ENCODE measurements around the gene CCL15. TPM values are rescaled to one million over a fixed set of nuclear protein-coding genes. Genes with fewer than 3 reads are reported as not detected.
"Not testable (repeated sequence)": the region's sequence is repeated elsewhere in the genome, so short reads cannot be mapped to it uniquely, and the experiment has no call there.

The CCL15 gene
- total RNA-seq, 4 donors from 2014 or later: 4.6 TPM; not detected in 3

DNA sequence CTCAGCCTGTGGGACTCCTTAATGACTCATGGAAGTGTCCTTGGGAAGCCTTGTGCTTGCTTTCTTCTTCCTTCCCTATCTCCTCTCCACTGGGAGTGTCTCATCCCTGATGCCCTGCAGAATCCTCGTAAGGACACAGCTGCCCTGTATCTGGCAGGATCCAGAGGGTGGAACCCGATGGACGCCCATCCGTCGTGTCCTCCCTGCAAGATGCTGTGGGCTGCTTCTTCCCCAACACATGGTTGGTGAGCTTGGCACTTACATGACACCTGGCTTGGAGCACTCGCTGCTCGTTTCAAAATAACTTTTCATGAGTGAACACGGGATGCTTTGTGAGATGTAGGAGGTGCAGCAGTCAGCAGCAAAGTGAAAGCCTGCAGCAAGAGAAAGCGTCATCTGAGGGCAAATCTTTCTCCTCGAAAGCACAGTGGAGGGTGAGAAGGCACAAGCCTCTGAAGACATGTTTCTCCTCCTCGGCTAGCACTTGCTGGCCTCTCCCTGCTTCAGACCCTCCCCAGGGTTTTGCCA, 3.3 kb downstream of the CCL15 start:
- TF ChIP-seq, protein P1, sequence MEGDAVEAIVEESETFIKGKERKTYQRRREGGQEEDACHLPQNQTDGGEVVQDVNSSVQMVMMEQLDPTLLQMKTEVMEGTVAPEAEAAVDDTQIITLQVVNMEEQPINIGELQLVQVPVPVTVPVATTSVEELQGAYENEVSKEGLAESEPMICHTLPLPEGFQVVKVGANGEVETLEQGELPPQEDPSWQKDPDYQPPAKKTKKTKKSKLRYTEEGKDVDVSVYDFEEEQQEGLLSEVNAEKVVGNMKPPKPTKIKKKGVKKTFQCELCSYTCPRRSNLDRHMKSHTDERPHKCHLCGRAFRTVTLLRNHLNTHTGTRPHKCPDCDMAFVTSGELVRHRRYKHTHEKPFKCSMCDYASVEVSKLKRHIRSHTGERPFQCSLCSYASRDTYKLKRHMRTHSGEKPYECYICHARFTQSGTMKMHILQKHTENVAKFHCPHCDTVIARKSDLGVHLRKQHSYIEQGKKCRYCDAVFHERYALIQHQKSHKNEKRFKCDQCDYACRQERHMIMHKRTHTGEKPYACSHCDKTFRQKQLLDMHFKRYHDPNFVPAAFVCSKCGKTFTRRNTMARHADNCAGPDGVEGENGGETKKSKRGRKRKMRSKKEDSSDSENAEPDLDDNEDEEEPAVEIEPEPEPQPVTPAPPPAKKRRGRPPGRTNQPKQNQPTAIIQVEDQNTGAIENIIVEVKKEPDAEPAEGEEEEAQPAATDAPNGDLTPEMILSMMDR (IDR thresholded peaks at IDR 0.05): no peak
- no peak for ATAC-seq (ENCODE audit: low FRiP score)
- DNase-seq (ENCODE audit: low spot score): no peak

GRCh38 chr17:35995346-35995745, 6.0 kb downstream of the CCL15 start:
- DNase-seq (ENCODE audit: low spot score); ATAC-seq (ENCODE audit: low FRiP score): not testable (repeated sequence)

- ATAC-seq (ENCODE audit: low FRiP score): no peak
- no peak for DNase-seq (ENCODE audit: low spot score)
- TF ChIP-seq, protein P1 (IDR thresholded peaks at IDR 0.05): no peak
These were observed 10.3 kb downstream of the CCL15 start for GRCh38 chr17:35991075-35991474.

GRCh38 chr17:35988164-35988563, 13.2 kb downstream of the CCL15 start:
- no peak for ATAC-seq (ENCODE audit: low FRiP score)

DNA sequence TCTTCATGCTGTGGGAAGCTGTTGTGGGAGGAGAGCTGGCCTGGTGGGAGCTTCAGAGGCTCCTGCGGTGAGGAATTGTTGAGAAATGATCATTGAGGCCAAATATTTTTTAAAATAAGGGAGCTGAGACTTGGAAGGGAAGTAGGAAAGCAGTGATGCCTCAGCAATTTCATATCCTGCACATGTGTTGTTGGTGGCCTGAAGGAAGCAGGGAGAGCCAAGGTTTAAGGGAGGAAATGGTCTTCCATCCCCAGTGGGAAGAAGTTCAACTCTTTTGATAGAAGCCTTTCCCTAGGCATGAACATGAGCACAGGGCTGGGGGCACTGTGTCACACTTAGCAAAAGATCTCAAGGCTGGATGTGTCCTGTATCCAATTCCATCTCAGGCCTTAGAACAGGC, 14.7 kb downstream of the CCL15 start, which contains the start of gene CCL14:
Gene CCL14, minus strand, starts transcription at position 87 of the 400 bp plus-strand sequence. Its CDS starts 80 bp downstream, at position 7.
- DNase-seq (ENCODE audit: low spot score) (no peak), ATAC-seq (ENCODE audit: low FRiP score) (no peak)
- TF ChIP-seq, protein P1 (IDR thresholded peaks at IDR 0.05): no peak

More at GRCh38 chr17:35988164-35988563, 13.2 kb downstream of the CCL15 start:
- DNase-seq (ENCODE audit: low spot score): no peak
- TF ChIP-seq, protein P1 (IDR thresholded peaks at IDR 0.05): no peak

DNA sequence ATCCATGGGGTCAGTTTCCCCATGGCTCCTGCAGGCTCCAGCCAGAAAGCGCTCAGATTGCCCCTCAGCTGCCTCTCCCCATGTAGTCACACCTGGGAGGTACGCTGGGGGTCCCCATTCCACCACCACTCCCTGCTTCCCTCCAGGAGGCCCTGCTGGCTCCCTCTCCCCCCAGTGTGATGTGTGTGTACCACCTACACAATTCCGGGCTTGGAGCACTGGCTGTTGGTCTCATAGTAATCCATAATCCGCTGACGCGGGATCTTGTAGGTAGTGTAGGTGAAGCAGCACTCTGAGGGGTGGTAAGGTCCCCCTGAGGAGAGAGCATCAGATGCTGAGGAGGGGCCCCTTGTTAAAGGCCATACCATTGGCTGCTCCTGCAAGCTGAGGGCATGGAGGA, 17.2 kb downstream of the CCL15 start:
- no peak for DNase-seq (ENCODE audit: low spot score)
- no peak for ATAC-seq (ENCODE audit: low FRiP score)
- TF ChIP-seq, protein P1 (IDR thresholded peaks at IDR 0.05): no peak

DNA sequence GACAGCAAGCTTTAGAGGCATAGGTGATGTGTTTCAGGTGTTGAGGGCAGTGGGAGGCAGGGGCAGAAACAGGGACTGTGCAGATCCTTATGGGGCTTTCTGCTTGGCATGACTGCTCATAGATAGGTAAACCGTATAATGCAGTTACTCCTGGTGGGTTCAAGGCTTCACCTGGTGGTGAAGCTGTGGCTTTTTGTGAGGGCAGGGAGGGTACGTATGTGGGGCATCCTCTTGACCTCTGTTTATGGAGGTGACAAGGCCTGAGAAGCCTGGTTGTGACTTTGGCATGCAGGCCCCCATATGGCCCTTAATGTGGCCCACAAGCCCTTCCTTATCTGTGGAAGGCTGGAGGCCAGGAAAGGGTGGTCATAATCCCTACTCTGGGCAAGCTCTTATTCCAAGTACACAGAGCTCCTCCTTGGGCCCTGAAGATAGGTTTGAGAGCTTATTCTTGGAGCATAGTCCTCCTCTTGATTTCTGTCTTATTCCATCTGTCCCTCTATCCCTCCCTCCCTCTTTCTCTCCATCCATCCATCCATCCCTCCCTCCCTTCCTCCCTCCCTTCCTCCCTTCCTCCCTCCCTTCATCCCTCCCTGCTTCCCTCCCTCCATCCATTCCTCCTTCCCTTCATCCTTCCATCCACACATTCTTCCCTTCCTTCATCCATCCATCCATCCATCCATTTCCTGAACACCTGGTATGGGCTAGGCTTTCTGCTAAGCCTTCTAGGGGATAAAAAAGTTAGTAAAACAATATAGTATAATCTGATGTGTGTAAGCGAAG, 18.8 kb downstream of the CCL15 start:
- no peak for DNase-seq (ENCODE audit: low spot score)
- TF ChIP-seq, protein P1 (IDR thresholded peaks at IDR 0.05): no peak
- ATAC-seq (ENCODE audit: low FRiP score): no peak
